Measurements from ENCODE around the gene ANKS3.

GRCh38 chr16:4701791-4702465 lies 32.1 kb downstream of the ANKS3 start:
- TF ChIP-seq TCF12 (IDR thresholded peaks at IDR 0.05; ENCODE audit: low read depth), result no peak
- no peak for TF ChIP-seq REST (IDR thresholded peaks at IDR 0.05; ENCODE audit: low read depth)
- TF ChIP-seq TAF1 (IDR thresholded peaks at IDR 0.05; ENCODE audit: low read depth), result no peak
- TF ChIP-seq EP300 (IDR thresholded peaks at IDR 0.05; ENCODE audit: borderline replicate concordance), result no peak
- no peak for TF ChIP-seq CEBPB (IDR thresholded peaks at IDR 0.05)
- no peak for TF ChIP-seq MAX (IDR thresholded peaks at IDR 0.05)
- no peak for TF ChIP-seq ZBTB7A (IDR thresholded peaks at IDR 0.05; ENCODE audit: low read depth)
